Measurements from ENCODE around the gene PLD3.

DNA sequence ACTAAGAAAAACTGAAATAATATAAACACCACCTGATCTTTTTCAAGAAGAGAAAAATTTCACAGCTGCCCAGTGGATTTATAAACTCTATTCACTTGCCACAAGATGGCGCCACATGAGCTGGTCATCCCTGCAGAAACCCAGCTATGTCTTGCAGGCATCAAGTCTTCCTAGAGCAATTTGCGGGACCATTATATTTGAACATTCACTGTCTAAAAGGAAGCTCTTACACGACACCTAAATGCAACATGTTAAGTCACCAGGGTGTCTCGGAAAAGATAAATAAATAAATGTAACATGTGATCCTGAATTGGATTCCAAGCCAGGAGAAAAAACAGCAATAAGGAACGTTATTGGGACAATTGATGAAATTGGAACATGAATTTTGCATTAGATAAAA is 43.1 kb upstream of the PLD3 start:
- TF ChIP-seq, protein P1, sequence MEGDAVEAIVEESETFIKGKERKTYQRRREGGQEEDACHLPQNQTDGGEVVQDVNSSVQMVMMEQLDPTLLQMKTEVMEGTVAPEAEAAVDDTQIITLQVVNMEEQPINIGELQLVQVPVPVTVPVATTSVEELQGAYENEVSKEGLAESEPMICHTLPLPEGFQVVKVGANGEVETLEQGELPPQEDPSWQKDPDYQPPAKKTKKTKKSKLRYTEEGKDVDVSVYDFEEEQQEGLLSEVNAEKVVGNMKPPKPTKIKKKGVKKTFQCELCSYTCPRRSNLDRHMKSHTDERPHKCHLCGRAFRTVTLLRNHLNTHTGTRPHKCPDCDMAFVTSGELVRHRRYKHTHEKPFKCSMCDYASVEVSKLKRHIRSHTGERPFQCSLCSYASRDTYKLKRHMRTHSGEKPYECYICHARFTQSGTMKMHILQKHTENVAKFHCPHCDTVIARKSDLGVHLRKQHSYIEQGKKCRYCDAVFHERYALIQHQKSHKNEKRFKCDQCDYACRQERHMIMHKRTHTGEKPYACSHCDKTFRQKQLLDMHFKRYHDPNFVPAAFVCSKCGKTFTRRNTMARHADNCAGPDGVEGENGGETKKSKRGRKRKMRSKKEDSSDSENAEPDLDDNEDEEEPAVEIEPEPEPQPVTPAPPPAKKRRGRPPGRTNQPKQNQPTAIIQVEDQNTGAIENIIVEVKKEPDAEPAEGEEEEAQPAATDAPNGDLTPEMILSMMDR (IDR thresholded peaks at IDR 0.05): peak; percentile 68 to 83 (median 81)
- no peak for TF ChIP-seq POLR2A (IDR thresholded peaks at IDR 0.05)
